ENCODE results near the gene AP3M1.

The AP3M1 gene

GRCh38 chr10:74104480-74104879, 46.1 kb downstream of the AP3M1 start:
- no peak for DNase-seq (ENCODE audit: low read depth)
- TF ChIP-seq CTCF (IDR thresholded peaks at IDR 0.05; ENCODE audit: low read length, missing control alignments): no peak
- H3K4me3 ChIP-seq (replicated peaks; ENCODE audit: low read depth, low read length): no peak overlapping the region

- TF ChIP-seq CTCF (IDR thresholded peaks at IDR 0.05; ENCODE audit: low read length, missing control alignments): peak; percentile 62
- peak; percentile 54 for DNase-seq (ENCODE audit: low read depth)
These were observed 46.9 kb downstream of the AP3M1 start for GRCh38 chr10:74103560-74104258.

GRCh38 chr10:74099836-74100235, 50.8 kb downstream of the AP3M1 start:
- no peak overlapping the region for H3K4me3 ChIP-seq (replicated peaks; ENCODE audit: low read depth, low read length)
- no peak for TF ChIP-seq CTCF (IDR thresholded peaks at IDR 0.05; ENCODE audit: low read length, missing control alignments)
- DNase-seq (ENCODE audit: low read depth): no peak

More at GRCh38 chr10:74103560-74104258, 46.9 kb downstream of the AP3M1 start:
- H3K4me3 ChIP-seq (replicated peaks; ENCODE audit: low read depth, low read length): no peak overlapping the region

GRCh38 chr10:74099420-74099819, 51.2 kb downstream of the AP3M1 start:
- no peak for DNase-seq (ENCODE audit: low read depth)
- no peak overlapping the region for H3K4me3 ChIP-seq (replicated peaks; ENCODE audit: low read depth, low read length)
- TF ChIP-seq CTCF (IDR thresholded peaks at IDR 0.05; ENCODE audit: low read length, missing control alignments): no peak

- no peak for TF ChIP-seq CTCF (IDR thresholded peaks at IDR 0.05; ENCODE audit: low read length, missing control alignments)
- no peak for DNase-seq (ENCODE audit: low read depth)
- no peak overlapping the region for H3K4me3 ChIP-seq (replicated peaks; ENCODE audit: low read depth, low read length)
These were observed 52.9 kb downstream of the AP3M1 start for GRCh38 chr10:74097776-74098175.

- DNase-seq (ENCODE audit: low read depth): no peak
- no peak overlapping the region for H3K4me3 ChIP-seq (replicated peaks; ENCODE audit: low read depth, low read length)
- no peak for TF ChIP-seq CTCF (IDR thresholded peaks at IDR 0.05; ENCODE audit: low read length, missing control alignments)
These were observed 53.9 kb downstream of the AP3M1 start for GRCh38 chr10:74096777-74097176.

- TF ChIP-seq CTCF (IDR thresholded peaks at IDR 0.05; ENCODE audit: low read length, missing control alignments): no peak
- DNase-seq (ENCODE audit: low read depth): no peak
These were observed 56.4 kb downstream of the AP3M1 start for GRCh38 chr10:74094231-74094630.

More at GRCh38 chr10:74094231-74094630, 56.4 kb downstream of the AP3M1 start:
- no peak overlapping the region for H3K4me3 ChIP-seq (replicated peaks; ENCODE audit: low read depth, low read length)

Measured in fibroblast of pulmonary artery (primary cell).